ENCODE measurements around the gene MYO1H.

Gene MYO1H

DNA sequence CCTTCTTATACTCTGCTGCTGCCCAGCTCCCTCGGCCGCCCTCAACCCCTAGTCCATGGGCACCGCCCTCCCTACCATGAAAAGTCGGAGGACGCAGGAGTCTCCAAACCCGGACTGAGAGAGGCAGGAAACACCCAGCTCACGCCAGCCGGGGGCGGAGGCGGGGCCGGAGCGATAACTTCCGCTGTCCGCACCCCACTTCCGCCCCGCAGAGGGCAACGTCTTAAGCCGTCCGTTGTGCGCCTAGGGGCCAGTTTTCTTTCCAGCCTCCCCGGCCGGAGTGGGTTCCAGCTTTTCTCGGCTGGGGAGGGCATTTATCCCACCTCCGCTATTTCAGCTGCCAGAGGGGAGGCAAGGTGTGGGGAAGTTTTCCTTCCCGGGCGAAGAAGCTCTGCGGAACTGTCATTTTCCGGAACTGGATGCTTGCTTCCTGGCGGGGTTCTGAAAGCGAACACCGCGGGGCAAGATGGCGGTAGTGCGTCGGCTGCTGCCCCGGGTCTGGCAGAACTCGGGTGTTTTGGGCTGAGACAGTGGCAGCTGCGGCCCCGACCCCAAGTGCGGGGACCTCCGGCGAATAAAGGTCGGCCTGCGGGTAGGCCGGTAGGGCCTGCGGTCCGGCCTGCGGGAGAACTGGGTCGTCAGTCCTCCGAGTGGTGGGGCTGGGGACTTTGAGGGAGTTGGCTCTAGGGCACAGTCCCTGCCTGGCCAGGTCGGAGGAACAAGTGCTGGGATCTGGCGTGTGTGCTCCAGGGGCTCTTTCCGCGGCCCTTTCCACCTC, 129.7 kb downstream of the MYO1H start, which contains the start of the genes KCTD10 and UBE3B:
KCTD10 (minus strand) TSS at position 116 of the 778 bp plus-strand sequence; CDS start at position 78, 38 bp downstream.
UBE3B (plus strand) TSS at position 450 of the 778 bp plus-strand sequence. CDS start 5,918 bp downstream, outside the sequence.
- H3K4me1 ChIP-seq (ENCODE audit: control insufficient read depth, insufficient read depth, low read length) = peaks cover 23% of the 10 kb centered on the region
- H3K4me2 ChIP-seq (ENCODE audit: low read length) = peak within 1 kb of the TSS; percentile 84
- H3K36me3 ChIP-seq (ENCODE audit: insufficient read depth, low read length) = peaks cover 14% of the 10 kb centered on the region
- no peaks in the 10 kb centered on the region for H3K27me3 ChIP-seq (ENCODE audit: control insufficient read depth, insufficient read depth, low read length)
- H3K9me3 ChIP-seq (replicated peaks; ENCODE audit: low read length) = no peaks in the 10 kb centered on the region
- H3K4me3 ChIP-seq (ENCODE audit: low read length) = peak within 1 kb of the TSS; percentile 92
- peak within 1 kb of the TSS; percentile 96 for H3K9ac ChIP-seq (ENCODE audit: low read depth, low read length)

DNA sequence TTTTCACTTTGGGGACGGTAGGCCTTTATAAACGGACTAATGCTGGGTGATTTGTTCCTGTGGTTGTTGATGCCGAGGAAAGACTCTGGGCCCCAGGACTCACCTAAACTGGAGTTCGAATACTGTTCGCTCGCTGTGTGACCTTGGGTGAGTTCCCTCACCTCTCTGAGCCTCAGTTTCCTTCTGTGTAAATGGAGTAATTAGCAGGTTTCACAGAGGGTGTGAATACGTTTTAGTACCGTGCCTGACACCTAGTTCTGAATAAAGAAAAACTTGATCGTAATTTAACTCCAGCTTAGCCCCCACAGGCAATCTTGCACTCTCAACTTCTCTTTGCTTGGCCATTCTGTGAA, 130.2 kb downstream of the MYO1H start:
- peak overlapping the region; percentile 96 for H3K9ac ChIP-seq (ENCODE audit: low read depth, low read length)
- H3K36me3 ChIP-seq (ENCODE audit: insufficient read depth, low read length) = peaks cover 10% of the 10 kb centered on the region
- H3K4me2 ChIP-seq (ENCODE audit: low read length) = peak overlapping the region; percentile 84
- H3K27me3 ChIP-seq (ENCODE audit: control insufficient read depth, insufficient read depth, low read length) = no peaks in the 10 kb centered on the region
- H3K4me1 ChIP-seq (ENCODE audit: control insufficient read depth, insufficient read depth, low read length) = peaks cover 23% of the 10 kb centered on the region
- peak overlapping the region; percentile 92 for H3K4me3 ChIP-seq (ENCODE audit: low read length)
- H3K9me3 ChIP-seq (replicated peaks; ENCODE audit: low read length) = no peaks in the 10 kb centered on the region

DNA sequence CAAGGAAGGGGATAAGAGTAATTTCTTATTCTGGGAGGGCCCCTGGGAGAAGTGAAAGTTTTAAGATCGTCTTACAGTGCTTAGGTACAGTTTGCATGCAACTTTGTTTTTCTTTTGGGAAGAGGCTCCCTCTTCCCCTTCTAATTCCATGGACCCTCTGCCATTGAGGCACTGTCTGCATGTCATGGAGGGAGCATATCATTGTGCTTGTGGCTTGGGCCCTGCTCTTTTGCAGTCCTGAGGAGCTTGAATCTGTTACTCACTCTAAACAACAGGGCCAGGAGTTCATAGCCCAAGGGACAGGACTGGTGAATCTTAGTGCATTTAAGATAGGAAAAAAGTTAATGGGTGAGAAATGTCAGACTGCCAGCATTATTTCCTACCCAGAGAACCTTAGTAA, 132.1 kb downstream of the MYO1H start:
- Histone ChIP-seq H3K4me3 (ENCODE audit: low read length) (no peak overlapping the region), H3K4me1 (ENCODE audit: control insufficient read depth, insufficient read depth, low read length) (peaks cover 21% of the 10 kb centered on the region), H3K36me3 (ENCODE audit: insufficient read depth, low read length) (peaks cover 14% of the 10 kb centered on the region), H3K27me3 (ENCODE audit: control insufficient read depth, insufficient read depth, low read length) (no peaks in the 10 kb centered on the region), H3K9ac (ENCODE audit: low read depth, low read length) (no peak overlapping the region), H3K4me2 (ENCODE audit: low read length) (no peak overlapping the region), H3K9me3 (replicated peaks; ENCODE audit: low read length) (no peaks in the 10 kb centered on the region)

DNA sequence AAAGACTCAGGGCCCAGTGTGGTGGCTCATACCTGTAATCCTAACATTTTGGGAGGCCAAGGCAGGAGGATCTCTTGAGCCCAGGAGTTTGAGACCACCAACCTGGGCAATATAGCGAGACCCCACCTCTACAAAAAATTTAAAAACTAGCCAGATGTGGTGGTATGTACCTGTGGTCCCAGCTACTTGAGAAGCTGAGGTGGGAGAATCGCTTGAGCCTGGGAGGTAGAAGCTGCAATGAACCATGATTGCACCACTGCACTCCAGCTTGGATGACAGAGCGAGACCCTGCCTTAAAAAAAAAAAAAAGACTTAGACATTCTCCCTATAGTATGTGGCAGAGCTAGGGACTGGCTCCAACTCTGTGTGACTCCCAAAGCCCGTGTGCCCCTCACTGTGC, 132.7 kb downstream of the MYO1H start:
- Histone ChIP-seq H3K4me1 (ENCODE audit: control insufficient read depth, insufficient read depth, low read length) (peaks cover 15% of the 10 kb centered on the region), H3K4me2 (ENCODE audit: low read length) (no peak overlapping the region), H3K9me3 (replicated peaks; ENCODE audit: low read length) (no peaks in the 10 kb centered on the region), H3K4me3 (ENCODE audit: low read length) (no peak overlapping the region), H3K9ac (ENCODE audit: low read depth, low read length) (no peak overlapping the region), H3K27me3 (ENCODE audit: control insufficient read depth, insufficient read depth, low read length) (no peaks in the 10 kb centered on the region), H3K36me3 (ENCODE audit: insufficient read depth, low read length) (peaks cover 20% of the 10 kb centered on the region)

DNA sequence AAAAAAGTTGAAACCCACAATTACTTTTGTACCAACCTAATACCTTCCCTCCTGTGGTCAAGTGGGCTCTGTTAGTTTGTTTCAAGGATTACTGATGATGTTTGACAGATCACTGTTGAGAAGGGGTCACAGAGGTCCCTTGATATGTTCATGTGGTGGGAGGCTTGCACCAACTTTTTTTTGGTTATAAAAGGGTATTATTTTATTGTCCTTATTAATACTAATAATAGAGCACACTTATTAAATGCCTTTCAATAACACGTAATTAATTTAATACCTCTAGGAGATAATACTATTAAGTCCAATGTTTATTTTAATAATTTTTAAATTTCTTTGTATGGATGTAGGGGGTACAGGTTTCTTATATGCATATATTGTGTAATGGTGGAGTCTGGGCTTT, 134.2 kb downstream of the MYO1H start:
- Histone ChIP-seq H3K4me2 (ENCODE audit: low read length) (no peak overlapping the region), H3K4me1 (ENCODE audit: control insufficient read depth, insufficient read depth, low read length) (peaks cover 5% of the 10 kb centered on the region), H3K4me3 (ENCODE audit: low read length) (no peak overlapping the region), H3K9me3 (replicated peaks; ENCODE audit: low read length) (no peaks in the 10 kb centered on the region), H3K36me3 (ENCODE audit: insufficient read depth, low read length) (peaks cover 33% of the 10 kb centered on the region), H3K27me3 (ENCODE audit: control insufficient read depth, insufficient read depth, low read length) (no peaks in the 10 kb centered on the region), H3K9ac (ENCODE audit: low read depth, low read length) (no peak overlapping the region)

DNA sequence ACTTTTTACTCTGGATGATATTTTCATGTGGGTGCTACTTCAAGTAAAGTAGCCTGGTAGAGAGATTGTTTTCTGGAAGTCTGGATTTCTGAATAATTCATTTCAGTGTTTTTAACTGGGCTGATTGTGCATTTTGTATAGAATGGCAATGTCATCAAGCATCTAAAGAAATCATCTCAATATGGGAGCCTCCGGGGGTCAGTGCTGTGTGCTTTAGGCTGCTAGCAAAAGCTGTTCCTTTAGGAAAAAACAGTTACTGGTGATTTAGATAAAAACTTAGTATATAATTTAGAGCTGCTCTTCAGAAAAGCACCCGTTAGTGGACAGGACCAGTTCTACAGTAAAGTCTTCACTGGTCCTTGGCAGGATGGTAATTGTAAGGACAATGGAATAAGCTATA, 134.8 kb downstream of the MYO1H start:
- H3K4me2 ChIP-seq (ENCODE audit: low read length) = no peak overlapping the region
- H3K36me3 ChIP-seq (ENCODE audit: insufficient read depth, low read length) = peaks cover 37% of the 10 kb centered on the region
- H3K4me1 ChIP-seq (ENCODE audit: control insufficient read depth, insufficient read depth, low read length) = peaks cover 5% of the 10 kb centered on the region
- no peaks in the 10 kb centered on the region for H3K27me3 ChIP-seq (ENCODE audit: control insufficient read depth, insufficient read depth, low read length)
- no peak overlapping the region for H3K4me3 ChIP-seq (ENCODE audit: low read length)
- no peak overlapping the region for H3K9ac ChIP-seq (ENCODE audit: low read depth, low read length)
- no peaks in the 10 kb centered on the region for H3K9me3 ChIP-seq (replicated peaks; ENCODE audit: low read length)

DNA sequence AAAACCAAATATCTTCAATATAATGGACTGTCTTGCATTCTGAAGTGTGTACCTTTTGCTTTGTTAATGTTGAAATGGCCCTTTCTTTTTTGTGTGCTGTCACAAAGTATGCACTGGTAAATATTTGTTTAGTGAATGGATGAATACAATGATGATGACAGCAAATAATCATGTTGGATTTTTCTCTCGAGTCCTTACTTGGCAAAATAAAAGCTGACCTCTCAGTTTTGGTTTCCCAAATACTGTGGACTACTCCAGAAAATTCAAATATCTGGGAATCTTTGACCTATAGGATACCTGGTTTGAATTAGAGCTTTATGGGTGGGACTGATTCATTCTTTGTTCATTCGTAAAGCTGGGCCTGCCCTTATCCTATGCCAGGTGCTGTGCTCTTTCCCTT, 135.2 kb downstream of the MYO1H start:
- Histone ChIP-seq H3K4me2 (ENCODE audit: low read length) (no peak overlapping the region), H3K4me1 (ENCODE audit: control insufficient read depth, insufficient read depth, low read length) (peaks cover 5% of the 10 kb centered on the region), H3K9ac (ENCODE audit: low read depth, low read length) (no peak overlapping the region), H3K36me3 (ENCODE audit: insufficient read depth, low read length) (peaks cover 41% of the 10 kb centered on the region), H3K27me3 (ENCODE audit: control insufficient read depth, insufficient read depth, low read length) (no peaks in the 10 kb centered on the region), H3K4me3 (ENCODE audit: low read length) (no peak overlapping the region), H3K9me3 (replicated peaks; ENCODE audit: low read length) (no peaks in the 10 kb centered on the region)

DNA sequence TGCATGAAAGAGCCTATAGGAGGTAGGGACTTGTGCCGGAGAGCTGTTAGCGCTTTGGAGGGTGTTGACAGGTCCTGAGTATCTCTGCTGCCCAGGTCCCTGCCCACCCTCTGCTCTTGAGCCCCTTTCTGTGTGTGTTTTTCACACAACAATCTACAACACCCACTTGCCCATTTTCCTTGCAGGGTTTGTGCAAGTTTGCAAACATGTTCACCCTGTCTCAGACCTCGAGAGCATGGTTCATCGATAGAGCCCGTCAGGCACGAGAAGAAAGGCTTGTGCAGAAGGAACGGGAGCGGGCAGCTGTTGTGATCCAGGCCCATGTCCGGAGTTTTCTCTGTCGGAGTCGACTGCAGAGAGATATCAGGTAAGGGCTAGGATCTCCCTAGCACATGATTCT, 135.6 kb downstream of the MYO1H start:
- H3K9ac ChIP-seq (ENCODE audit: low read depth, low read length) = no peak overlapping the region
- H3K36me3 ChIP-seq (ENCODE audit: insufficient read depth, low read length) = peaks cover 46% of the 10 kb centered on the region
- no peak overlapping the region for H3K4me2 ChIP-seq (ENCODE audit: low read length)
- H3K4me1 ChIP-seq (ENCODE audit: control insufficient read depth, insufficient read depth, low read length) = peaks cover 5% of the 10 kb centered on the region
- H3K4me3 ChIP-seq (ENCODE audit: low read length) = no peak overlapping the region
- H3K27me3 ChIP-seq (ENCODE audit: control insufficient read depth, insufficient read depth, low read length) = no peaks in the 10 kb centered on the region
- H3K9me3 ChIP-seq (replicated peaks; ENCODE audit: low read length) = no peaks in the 10 kb centered on the region

DNA sequence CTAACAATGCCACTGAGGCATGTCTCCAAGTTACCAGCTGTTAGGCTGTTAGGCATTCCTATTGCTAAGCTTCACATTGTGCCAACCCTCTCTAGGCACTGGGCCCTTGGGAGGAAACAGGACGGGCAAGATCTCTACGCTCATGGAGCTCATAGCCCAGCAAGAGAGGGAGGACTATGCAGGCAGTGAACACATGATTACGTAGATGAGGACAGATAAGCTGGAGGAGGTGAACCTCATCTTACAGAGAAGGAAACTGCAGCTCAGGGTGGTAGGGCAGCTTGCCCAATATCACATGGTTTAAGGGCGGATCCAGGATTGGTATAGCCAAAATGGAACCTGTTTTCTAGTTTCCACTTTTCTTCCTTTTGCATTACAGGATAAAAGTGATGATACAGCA, 137.5 kb downstream of the MYO1H start:
- Histone ChIP-seq H3K27me3 (ENCODE audit: control insufficient read depth, insufficient read depth, low read length) (no peaks in the 10 kb centered on the region), H3K36me3 (ENCODE audit: insufficient read depth, low read length) (peaks cover 65% of the 10 kb centered on the region), H3K9ac (ENCODE audit: low read depth, low read length) (no peak overlapping the region), H3K4me3 (ENCODE audit: low read length) (no peak overlapping the region), H3K9me3 (replicated peaks; ENCODE audit: low read length) (no peaks in the 10 kb centered on the region), H3K4me1 (ENCODE audit: control insufficient read depth, insufficient read depth, low read length) (no peaks in the 10 kb centered on the region), H3K4me2 (ENCODE audit: low read length) (no peak overlapping the region)

DNA sequence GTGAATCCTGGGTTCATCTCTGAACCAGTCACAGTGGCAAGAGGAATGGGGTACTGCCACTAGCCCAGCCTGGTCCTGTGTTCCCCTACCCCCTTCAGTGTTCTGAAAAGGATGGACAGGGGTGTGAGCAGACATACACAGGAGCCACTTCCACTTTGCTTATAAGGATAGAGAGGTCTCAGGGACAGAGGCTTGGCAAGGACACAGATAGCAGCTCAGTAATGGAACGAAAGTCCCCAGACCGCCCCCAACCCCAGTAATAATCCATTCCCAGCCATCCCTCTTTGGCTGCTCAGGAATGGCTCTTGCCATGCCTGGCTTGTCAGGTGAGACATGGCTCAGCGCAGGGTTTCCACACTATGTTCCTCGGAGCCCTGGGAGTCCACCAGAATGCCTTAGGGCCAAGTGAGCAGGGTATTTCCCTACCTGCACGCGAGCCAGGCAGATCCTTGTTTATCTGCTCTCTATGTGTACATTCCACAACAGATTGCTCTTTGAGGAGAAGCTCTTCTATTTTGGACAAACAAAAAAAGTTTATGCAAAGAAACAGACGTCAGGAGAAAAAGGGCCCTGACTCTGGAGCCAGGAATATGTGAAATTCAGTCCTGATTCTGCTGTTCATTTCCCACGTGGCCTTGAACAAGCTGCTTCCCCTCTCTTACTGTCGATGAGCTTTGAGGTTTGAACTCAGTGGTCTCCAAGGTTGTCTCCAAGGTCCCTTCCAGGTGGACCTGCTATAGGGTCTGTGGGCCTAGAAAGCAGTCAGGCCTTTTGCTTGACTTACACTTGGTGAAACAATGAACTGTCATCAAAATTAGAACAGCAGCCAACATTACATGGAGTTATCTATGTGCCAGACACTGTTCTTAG, 139.7 kb downstream of the MYO1H start:
- Histone ChIP-seq H3K9ac (ENCODE audit: low read depth, low read length) (no peak overlapping the region), H3K4me3 (ENCODE audit: low read length) (no peak overlapping the region), H3K36me3 (ENCODE audit: insufficient read depth, low read length) (peaks cover 85% of the 10 kb centered on the region), H3K4me1 (ENCODE audit: control insufficient read depth, insufficient read depth, low read length) (no peaks in the 10 kb centered on the region), H3K27me3 (ENCODE audit: control insufficient read depth, insufficient read depth, low read length) (no peaks in the 10 kb centered on the region), H3K9me3 (replicated peaks; ENCODE audit: low read length) (no peaks in the 10 kb centered on the region), H3K4me2 (ENCODE audit: low read length) (no peak overlapping the region)

DNA sequence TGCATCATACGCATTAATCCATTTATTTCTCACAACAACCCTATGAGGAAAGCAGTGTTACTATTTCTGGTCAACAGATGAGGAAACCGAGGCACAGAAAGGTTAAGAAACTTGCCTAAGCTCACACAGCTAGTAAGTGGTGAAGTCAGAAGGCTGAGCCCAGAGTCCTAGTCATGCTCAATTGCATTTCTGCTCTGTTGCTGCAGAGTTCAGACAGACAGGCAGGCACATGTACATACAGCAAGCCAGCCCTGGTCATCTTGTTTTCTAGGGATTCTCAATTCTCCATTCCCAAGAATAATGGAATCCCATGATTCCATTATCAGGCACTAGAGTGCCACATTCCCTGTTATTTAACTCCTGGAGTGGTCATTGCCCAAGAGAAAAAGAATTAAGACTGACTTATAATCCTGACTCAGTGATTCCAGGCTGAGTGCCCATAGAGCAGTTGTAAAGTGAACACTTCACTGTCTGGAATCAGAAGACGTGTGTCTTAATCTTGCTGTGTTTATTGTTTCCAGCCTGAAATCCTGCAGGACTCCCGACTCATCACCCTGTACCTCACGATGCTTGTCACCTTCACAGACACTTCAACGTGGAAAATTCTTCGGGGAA, 140.5 kb downstream of the MYO1H start:
- no peak overlapping the region for H3K9ac ChIP-seq (ENCODE audit: low read depth, low read length)
- H3K9me3 ChIP-seq (replicated peaks; ENCODE audit: low read length) = no peaks in the 10 kb centered on the region
- H3K4me1 ChIP-seq (ENCODE audit: control insufficient read depth, insufficient read depth, low read length) = no peaks in the 10 kb centered on the region
- H3K4me2 ChIP-seq (ENCODE audit: low read length) = no peak overlapping the region
- H3K27me3 ChIP-seq (ENCODE audit: control insufficient read depth, insufficient read depth, low read length) = no peaks in the 10 kb centered on the region
- H3K36me3 ChIP-seq (ENCODE audit: insufficient read depth, low read length) = peaks cover 89% of the 10 kb centered on the region
- H3K4me3 ChIP-seq (ENCODE audit: low read length) = no peak overlapping the region
